CD4-positive, alpha-beta T cell treated with Interleukin-17A for 4 hours (primary cell): Measurements from ENCODE around the gene IGSF22.
"Not testable (repeated sequence)": the region's sequence is repeated elsewhere in the genome, so short reads cannot be mapped to it uniquely, and the experiment has no call there.

Experiments used
- DNase-seq: peaks from one replicate; pipeline ENCODE4 v3.0.0-alpha.2; 2020; ENCODE audit warnings: mixed read lengths

Gene IGSF22

DNA sequence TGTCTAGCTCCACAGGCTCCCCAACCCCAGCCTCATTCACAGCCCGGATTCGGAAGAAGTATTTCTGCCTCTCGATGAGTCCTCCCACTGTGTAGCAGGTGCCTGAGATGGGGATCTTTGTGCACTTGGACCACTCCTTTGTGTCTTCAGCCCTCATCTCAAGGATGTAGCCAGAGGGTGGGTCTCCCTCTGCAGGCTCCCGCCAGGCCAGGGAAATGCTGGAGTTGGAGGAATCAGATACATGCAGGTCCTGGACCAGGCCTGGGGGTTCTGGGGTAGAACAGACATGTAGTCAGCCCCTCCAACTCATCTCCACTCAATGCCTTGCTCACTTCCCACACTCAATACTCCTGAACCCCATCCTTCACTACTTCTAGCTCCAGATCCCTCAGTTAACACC is 16.6 kb downstream of the IGSF22 start:
- DNase-seq = no peak

DNA sequence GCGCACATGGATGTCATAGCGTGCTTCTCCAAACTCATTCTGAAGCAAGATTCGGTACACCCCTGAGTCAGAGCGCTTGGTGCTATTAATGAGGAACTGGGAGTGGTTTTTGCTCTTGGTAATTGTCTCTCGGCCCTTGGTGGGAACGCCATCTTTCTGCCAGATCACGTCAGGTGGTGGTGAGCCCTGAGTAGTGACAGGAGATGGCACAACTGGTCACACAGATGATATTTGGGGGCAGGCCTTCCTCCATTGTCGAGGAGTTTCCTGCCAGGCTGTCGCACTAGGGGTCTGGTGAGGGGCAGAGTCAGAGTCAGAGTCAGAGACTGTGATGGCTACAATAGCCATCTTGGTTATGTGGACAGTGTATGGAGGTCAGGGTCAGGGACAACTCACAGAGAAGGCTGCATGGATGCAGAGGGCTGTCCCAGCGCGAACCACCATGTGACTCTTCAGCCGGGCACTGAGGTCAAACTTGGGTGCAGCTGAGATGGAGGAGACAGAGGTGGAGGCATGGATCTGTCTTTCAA is 18.1 kb downstream of the IGSF22 start:
- DNase-seq = no peak

DNA sequence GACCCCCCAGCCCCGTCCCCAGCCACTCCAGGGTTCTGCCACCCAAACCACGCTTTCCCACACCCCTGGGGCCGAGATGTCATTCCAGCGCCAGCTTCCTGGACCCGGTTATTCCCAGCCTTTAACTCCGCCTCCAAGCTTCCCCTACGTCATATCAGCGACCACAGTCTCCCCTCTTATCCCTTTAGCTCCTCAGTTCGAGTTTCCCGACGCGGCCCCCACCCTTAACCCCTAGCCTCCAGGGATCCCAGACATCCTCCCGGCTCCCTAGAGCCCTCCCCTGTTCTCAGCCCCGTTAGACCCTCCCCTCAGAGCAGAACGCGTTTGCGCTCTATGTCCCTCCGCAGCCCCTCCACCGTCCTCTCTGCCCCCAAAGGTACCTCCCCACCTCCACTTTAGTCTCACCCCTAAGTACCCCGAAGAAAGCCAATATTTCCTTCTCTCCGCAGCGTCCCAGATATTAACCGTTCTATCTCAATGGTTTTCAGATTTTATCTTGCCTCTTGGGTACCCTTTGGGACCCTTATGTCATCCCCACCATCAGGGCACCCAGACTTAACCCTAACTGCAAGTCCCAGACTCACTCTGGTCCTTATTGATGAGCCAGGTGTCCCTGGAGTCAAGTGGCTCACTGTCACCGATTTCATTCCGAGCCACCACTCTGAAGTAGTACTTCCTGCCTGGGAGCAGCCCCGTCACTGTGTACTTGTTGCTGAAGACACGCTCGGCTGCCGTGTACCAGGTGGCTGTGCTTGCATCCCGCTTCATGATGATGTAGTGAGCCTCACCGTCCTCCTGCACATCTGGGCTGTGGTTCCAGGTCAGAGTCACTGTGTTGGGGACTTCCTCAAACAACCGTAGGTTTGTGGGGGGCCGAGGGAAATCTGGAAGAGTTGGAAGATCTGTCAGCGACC is 19.4 kb downstream of the IGSF22 start:
- DNase-seq = peak; percentile 72

DNA sequence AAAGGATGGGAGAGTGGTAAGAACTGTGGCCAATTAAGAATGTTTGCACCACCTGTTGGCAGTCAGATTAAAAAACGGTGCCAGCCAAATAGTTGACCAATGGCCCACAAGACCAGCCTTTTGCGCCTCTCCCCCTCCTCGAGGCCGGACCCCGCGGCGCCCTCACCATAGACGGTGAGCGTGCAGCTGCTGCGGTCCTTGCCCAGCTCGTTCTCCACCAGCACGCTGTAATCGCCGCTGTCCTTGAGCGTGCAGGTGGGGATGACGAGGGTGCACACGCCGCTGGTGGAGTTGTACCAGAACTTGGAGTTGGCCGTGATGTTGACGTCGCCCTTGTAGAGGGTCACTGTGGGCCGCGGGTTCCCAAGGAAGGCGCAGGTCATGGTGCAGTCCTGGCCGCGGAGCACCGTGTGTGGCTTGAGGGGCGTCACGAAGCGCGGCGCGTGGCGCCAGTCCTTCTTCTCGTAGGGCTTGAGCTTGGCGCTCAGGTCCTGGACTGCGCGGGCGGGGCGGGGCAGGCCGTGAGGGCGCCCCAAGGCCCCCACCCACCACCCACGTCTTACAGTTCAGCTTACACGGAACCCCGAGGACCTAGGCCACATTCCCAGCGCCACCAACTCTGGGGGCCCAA is 20.2 kb downstream of the IGSF22 start:
- DNase-seq = peak; percentile 48

DNA sequence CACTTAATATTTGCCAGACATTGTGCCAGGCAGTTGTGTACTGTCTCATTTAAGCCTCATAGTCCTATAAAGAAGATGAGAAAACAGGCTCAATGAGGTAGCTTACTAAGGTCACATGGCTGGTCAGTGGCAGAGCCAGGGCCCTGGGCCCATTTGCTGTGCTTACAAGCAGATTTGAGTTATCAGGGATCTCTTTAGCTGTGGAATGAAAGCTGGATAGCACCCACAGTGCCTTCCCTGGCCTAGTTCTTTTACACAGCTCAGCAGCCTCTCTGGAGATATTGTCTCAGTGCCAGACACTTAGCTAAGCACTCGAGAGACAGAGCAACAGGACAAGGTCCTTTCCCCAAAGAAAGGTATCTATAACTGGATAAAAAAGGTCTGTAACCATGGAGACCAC is 21.3 kb downstream of the IGSF22 start:
- DNase-seq = no peak

DNA sequence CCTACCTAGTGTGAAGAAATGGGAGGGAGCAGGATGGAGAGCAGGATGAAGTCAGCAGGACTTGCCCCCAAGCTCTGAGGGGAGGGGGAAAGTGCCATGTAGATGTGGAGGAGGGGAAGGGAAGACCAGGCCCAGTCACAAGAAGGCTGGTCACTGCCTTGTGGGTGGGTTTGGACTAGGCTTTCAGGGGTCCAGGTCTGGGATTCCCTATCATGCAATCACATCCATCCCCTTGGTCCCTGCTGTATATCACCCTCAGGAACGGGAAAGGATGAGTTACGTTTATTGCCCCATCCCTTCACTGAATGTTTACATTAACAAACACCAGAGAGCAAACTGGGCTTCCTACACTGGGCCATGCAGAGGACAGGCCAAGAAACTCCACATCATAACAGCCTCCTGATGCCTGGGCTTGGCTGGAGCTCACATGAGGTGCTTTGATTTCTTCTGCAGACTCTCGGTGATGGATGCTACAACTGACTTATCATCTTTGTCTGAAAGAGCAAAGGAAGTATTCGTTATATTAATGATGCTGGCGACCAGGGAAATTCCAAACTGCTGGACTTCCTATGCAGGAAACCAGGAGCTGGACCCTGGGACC is 21.8 kb downstream of the IGSF22 start:
- DNase-seq = no peak

DNA sequence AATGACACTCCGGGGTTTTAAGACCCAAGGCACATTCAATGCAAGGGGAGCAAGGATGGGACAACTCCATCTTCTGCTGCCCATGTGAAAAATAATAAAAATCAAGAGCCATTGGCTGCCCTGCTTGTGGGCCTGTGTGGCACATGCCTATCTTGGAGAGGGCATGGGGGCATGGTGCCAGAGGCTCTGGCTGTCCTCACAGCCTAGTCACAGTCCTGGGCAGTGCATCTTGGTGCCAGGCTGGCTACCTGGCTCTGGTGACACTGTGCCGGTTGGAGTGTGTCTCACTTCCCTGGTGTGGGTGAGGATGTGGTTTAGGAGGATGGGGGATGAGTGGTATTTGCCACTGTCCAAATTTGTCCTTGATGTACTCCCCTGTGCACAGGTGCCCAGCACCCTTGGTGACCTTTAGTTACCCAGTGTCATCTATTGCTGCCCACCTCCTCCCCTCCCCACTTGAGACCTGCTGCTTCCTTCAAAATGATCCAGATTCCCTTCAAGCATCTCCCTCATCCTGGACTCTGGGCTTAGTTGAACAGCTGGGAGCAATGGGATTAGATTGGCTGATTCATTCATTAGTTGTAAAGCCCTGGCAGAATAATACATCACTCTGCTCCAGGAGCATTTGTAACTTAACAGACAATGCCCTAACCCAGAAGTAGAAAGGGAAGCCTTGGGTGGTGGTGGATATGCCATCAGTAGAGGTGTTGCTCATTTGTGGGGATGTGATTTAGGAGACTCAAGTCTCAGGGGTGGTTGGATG is 22.8 kb downstream of the IGSF22 start:
- no peak for DNase-seq

DNA sequence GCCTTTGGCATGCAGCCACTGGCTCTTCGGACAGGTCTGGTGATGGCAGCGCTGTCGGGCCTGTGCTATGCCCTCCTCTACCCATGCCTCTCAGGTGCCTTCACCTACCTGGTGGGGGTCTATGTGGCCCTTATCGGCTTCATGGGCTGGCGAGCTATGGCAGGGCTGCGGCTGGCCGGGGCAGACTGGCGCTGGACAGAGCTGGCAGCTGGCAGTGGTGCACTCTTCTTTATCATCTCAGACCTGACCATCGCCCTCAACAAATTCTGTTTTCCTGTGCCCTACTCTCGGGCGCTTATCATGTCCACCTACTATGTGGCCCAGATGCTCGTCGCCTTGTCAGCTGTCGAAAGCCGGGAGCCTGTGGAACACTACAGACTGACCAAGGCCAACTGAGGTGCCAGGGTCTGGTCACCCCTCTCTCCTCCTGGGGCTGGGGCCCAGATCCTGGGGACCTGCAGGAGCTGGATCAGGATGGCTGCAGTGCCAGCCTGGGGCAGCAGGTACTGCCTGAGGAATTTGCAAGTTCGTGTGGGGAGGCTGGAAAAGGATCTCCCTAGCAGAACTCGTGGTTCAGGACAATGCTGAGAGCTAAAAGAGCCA is 24.3 kb downstream of the IGSF22 start:
- DNase-seq = no peak

DNA sequence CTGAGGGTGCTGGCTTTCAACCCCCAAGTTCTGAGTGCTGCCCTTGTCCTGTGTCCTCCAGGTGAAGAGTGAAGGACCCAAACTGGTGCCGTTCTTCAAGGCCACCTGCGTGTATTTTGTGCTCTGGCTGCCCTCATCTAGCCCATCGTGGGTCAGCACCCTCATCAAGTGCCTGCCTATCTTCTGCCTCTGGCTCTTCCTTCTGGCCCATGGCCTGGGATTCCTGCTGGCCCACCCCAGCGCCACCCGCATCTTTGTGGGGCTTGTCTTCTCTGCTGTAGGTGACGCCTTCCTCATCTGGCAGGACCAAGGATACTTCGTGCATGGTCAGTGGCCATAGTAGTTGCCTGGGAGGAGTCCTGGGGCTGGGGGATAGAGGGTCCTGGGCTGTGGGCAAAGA is 25.1 kb downstream of the IGSF22 start:
- DNase-seq = no peak

DNA sequence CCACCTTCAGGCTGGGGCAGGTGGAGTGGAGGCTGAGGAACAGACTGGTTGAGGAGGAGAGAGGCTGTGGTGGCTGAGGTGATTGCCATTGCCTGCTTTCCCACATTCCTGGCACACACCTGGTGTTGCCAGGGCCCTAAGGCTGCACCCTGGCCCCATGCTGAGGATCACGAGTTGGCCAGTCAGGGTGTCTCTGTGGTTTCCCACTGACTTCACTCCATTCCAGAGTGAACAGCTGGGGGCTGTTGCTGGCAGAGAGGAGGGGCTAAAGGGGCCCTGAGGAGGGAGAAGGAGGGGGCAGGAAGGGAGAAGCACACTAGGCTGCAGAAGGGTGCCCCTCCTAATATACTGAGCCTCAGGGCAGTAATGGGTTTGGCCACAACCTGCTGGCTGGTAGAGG is 25.6 kb downstream of the IGSF22 start:
- DNase-seq = no peak

DNA sequence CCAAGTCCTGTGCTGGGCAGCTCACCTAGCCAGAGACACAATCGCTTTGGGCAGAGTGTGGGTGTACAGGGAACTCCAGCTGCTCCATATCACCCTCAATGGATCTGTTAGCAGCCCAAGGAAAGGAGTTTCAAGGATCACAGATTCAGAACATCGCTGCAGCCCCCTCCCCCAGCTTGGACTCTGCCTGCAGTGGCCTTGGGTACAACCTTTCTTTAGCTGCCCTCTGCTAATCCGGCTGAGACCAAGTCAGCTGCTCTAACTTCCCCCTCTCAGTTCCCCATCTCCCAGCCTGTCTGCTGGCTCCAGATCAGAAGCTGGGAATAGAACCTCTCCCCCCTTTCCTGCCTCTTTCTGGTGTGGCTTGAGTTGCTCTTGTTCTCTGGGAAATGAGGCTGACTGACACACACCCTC is 26.1 kb downstream of the IGSF22 start:
- no peak for DNase-seq

DNA sequence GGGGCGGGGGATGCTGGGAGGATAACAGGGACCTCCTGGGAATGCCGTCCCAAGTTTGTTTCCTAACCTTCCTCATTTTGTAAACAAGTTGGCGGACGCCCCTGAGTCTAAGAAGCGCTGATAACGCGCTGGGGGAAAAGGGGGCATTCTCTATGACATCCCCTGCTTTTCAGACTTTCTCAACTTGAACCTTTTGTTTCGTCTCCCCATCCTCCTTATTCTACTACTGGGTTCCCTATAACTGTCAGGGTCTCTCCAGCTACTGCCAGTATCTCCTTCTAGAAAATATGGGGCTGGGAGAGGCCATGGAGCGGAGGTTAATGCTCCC is 26.8 kb downstream of the IGSF22 start:
- no peak for DNase-seq

DNA sequence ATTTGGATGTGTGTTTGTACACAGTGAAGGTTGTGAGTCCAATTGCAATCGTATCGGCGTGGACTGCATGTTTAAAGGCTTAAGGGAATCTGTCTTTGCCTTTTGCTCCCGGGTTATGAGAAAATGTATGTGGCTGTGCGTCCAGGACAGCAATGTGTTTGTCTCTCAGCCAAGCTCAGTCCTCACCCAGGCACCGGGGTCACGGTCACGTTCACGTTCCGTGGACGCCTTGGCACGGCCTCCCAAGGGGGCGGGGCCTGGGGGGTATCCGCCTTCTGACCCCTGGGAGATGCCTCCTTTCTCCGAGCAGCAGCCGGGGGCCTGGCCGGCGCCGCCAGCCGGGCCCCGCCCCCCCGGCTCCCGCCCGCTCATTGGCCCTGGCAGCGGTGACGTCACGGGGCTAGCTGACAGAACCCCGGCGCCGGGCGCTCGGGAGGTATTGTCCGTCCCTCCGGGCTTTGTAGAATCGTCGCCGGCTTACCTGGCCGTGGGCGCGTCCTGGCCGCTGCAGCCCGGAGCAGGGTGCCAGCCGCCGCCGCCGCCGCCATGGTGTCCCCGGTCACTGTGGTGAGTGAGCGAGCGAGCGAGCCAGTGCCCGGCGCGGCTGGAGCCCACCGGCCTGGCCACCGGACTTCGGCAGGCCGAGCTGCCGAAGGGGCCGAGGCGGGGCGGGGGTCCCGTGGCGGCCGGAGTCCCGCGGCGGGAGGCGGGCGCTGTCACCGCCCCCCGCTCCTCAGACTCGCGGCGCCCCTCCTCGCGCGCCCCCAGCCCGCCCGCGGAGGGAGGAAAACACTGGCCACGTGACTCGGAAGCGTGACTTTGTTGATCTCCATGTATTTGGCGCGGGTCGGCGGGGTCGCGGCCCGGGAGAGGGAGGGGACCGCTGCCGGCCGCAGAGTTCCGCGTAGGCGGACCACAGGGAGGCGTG is 27.4 kb downstream of the IGSF22 start, which contains the start of gene TMEM86A:
TMEM86A (plus strand) TSS at position 439 of the 928 bp plus-strand sequence; CDS start at position 547, 108 bp downstream.
- DNase-seq = peak; percentile 95

DNA sequence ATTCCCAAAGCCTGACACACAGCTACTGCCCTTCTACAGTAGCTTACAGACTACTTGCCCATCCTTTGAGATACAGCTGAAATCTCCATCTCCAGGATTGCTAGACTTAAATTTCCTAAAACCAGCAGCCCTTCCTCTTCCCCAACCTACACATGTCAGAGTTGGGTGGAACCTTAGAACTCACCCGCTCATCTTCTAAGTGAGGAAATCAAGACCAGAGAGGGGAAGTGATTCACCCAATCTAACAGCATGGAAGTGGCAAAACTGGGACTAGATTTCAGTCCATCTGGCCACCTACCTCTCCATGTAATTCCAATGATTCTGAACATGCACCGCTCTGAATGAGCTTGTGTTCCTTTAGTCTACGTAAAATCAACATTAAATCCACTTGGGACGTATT is 28.4 kb downstream of the IGSF22 start:
- no peak for DNase-seq

DNA sequence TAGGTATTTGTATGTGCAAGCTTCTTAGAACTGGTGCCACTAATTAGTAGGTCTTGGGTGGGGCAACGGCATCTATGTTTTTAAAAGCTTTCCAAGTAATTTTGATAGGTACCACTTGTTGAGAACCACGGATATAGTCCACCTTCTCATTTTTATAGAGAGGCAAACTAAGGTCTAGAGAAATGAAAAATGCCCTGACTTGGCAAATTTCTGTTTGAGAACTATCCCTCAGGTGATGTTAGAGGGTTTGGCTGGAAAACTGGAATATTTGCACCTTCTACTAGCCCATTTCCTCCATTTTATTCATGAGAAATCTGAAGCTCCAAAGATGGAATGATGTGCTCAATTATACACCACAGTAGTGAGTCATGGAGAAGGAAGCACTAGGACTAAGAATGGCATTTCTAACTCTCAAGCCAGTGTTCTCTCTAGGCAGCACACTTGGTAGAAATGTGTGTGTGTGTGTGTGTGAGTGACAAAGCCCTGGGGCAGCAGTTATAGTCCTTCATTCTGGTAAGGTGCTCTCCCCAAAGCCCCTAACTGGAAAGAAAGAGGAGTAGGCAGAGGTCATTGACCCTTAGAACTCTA is 29.3 kb downstream of the IGSF22 start:
- no peak for DNase-seq

DNA sequence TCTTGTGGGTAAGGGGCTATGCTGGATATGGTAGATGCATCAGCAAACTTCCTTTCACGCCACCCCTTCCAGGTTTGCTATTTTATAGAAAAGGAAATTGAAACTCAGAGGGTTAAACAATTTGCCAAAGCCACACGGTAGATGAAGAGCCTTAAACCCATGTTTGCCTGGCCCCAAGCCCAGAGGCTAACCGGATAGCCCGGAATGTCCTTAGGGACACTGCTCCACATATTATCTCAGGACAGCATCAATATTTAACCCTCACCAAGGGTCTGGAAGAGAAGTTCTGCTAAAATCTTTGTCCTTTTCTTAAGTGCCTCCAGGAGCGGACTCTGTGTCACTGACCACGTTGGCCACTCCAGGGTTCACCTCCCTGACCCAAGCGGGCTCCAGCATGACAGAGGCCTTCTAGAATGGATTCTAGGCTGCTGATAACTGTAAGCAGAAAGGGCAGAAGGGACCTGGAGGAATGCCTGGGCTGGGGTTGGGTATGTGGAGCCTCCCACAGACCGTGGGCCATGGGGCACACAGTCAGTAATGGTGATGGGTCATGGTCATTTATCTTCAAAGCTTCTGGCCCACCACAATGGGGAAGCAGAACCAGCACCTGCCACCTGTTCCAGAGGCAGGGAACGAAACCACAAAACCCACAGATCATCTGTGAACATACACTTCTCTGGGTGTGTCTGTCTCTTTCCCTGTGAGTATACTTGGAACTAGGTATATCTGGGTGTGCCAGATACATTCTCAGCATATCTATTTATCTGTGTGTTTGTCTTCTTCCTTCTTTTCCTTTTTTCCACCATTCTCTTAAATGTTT is 32.8 kb downstream of the IGSF22 start:
- DNase-seq = no peak

DNA sequence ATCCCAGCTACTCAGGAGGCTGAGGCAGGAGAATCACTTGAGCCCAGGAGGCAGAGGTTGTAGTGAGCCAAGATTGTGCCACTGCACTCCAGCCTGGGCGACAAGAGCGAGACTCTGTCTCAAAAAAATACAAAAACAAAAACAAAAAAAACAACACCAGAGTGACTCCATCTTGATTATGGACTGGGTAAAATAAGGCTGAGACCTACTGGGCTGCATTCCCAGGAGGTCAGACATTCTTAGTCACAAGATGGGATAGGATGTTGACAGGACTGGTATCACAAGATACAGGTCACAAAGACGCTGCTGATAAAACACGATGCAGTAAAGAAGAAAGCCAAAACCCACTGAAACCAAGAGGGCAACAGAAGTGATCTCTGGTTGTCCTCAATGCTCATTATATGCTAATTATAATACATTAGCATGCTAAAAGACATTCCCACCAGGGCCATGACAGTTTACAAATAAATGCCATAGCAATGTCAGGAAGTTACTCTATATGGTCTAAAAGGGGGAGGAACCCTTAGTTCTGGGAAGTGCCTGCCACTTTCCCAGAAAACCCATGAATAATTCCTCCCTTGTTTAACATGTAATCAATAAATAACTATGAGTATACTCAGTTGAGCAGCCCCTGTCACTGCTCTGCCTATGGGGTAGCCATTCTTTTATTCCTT is 34.4 kb downstream of the IGSF22 start:
- not testable (repeated sequence) for DNase-seq

DNA sequence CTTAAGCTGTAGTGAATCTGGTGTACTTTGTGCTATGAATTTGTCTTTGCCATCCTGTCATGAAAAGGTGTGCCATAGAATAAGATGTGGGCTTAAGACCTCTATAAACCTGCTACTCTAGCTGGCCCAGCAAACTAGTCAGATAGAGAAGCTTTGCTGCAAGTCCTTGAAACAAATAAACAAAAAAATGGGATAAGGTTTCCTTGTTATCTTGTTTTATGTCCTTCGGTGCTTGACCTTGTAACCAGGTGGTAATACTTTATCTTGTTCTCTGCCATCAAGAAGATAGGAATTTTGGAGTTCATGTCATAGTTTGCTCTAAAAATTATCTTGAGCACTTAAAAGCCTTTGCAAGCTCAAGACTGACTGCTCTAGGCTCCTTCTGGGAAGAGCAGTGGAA is 41.7 kb downstream of the IGSF22 start:
- no peak for DNase-seq

DNA sequence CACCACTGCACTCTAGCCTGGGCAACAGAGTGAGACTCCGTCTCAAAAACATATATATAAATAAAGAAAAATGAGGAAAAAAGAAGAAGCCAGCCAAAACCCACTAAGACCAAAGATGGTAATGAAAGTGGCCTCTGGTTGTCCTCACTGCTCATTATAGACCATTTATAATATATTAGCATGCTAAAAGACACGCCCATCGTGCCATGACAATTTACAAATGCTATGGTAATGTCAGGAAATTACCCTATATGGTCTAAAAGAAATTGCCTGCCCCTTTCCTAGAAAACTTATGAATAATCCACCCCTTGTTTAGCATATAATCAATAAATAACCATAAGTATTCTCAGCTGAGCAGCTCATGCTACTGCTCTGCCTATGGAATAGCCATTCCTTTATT is 43.5 kb downstream of the IGSF22 start:
- DNase-seq = no peak
